ENCODE data around the gene GFRA4. TPM values are rescaled to one million over a fixed set of nuclear protein-coding genes. Genes with fewer than 3 reads are reported as not detected.

GFRA4 gene
- total and polyA plus RNA-seq, 4 donors = 0.15 TPM; not detected in 3

DNA sequence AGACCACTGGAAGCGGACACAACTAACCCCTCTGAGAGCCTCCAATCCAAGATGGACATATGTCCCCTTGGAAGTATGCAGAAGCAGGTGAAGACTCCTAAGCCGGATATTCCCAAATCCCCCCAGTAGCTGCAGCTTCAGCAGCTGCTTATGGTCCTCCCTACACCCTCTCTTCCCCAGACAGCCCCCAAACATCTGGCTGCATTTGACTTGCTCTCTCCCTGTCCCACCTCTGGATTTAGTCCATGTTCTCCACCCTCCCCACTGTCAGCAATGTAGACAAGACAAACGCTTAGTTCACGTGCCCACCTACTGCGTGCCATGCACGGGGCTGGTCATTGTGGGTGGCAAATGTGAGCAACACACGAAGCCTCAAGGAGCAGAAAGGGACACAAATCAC lies 23.2 kb upstream of the GFRA4 start:
- Histone ChIP-seq H3K4me1 (ENCODE audit: control insufficient read depth, insufficient read depth, low read length) (peaks cover 23% of the 10 kb centered on the region), H3K36me3 (ENCODE audit: control insufficient read depth, insufficient read depth, low read length) (no peaks in the 10 kb centered on the region), H3K27me3 (ENCODE audit: control insufficient read depth, insufficient read depth, low read length) (peaks cover 15% of the 10 kb centered on the region), H3K27ac (ENCODE audit: low read depth, low read length) (peak overlapping the region; percentile 75), H3K9me3 (ENCODE audit: control insufficient read depth, insufficient read depth, low read length) (no peaks in the 10 kb centered on the region), H3K4me3 (ENCODE audit: low read depth, low read length) (no peak overlapping the region)
- no peak for DNase-seq (ENCODE audit: low read depth in 4 of 6, low spot score in 6 of 6)
- 89% methylated on average over 2 of the region's 7 CpGs for WGBS (ENCODE audit: insufficient coverage)

GRCh38 chr20:3685341-3685740 lies 22.1 kb upstream of the GFRA4 start:
- Histone ChIP-seq H3K36me3 (ENCODE audit: control insufficient read depth, insufficient read depth, low read length) (peaks cover 2% of the 10 kb centered on the region), H3K9me3 (ENCODE audit: control insufficient read depth, insufficient read depth, low read length) (no peaks in the 10 kb centered on the region), H3K27me3 (ENCODE audit: control insufficient read depth, insufficient read depth, low read length) (peaks cover 25% of the 10 kb centered on the region), H3K4me1 (ENCODE audit: control insufficient read depth, insufficient read depth, low read length) (peaks cover 33% of the 10 kb centered on the region), H3K27ac (ENCODE audit: low read depth, low read length) (no peak overlapping the region), H3K4me3 (ENCODE audit: low read depth, low read length) (no peak overlapping the region)
- 100% methylated on average over 3 of the region's 7 CpGs for WGBS (ENCODE audit: insufficient coverage)
- DNase-seq (ENCODE audit: low read depth in 4 of 6, low spot score in 6 of 6) = no peak

GRCh38 chr20:3681931-3682781 lies 19.0 kb upstream of the GFRA4 start, which contains the start of gene ADAM33:
ADAM33 (minus strand) TSS chr20:3682010; CDS start chr20:3682004, 6 bp downstream.
- Histone ChIP-seq H3K4me1 (ENCODE audit: control insufficient read depth, insufficient read depth, low read length) (peaks cover 60% of the 10 kb centered on the region), H3K36me3 (ENCODE audit: control insufficient read depth, insufficient read depth, low read length) (peaks cover 2% of the 10 kb centered on the region), H3K27me3 (ENCODE audit: control insufficient read depth, insufficient read depth, low read length) (peaks cover 29% of the 10 kb centered on the region), H3K4me3 (ENCODE audit: low read depth, low read length) (peak within 1 kb of the TSS; percentile 42), H3K9me3 (ENCODE audit: control insufficient read depth, insufficient read depth, low read length) (no peaks in the 10 kb centered on the region), H3K27ac (ENCODE audit: low read depth, low read length) (peak within 1 kb of the TSS; percentile 52)
- WGBS (ENCODE audit: insufficient coverage) = 6% methylated on average over 48 of the region's 65 CpGs
- peak in 1 of 6 donors; percentile 51 for DNase-seq (ENCODE audit: low read depth in 4 of 6, low spot score in 6 of 6)

DNA sequence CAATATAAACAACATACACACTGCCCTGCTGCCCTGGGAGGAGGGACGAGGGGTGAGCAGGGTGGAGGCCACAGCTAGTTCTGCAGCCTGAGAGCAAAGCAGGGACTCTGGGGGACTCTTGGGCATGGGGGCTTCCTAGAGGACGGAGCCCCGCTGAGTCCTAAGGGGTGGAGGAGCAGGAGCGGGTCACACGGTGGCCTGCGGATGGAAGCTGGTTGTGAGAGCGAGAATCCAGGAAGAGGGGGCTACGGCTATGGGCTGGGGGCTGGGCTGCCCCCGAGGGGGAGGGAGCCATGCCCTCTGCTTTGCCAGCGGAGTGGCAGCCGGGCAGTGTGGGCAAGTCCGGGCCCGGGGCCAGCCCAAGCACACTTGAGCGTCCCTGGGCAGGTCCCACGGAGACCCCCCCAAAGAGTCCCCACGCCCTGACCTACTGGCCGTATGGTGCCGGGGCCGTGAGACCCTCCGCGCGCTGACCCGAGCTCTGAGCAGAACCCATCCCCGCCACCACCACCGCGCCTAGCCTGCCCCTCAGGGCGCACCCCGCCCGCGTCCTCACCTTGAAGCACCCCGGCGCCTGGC lies 18.2 kb upstream of the GFRA4 start:
- 10% methylated on average over 31 of the region's 32 CpGs for WGBS (ENCODE audit: insufficient coverage)
- peak overlapping the region; percentile 40 for H3K27ac ChIP-seq (ENCODE audit: low read depth, low read length)

GRCh38 chr20:3680701-3681351 lies 17.6 kb upstream of the GFRA4 start:
- Histone ChIP-seq H3K36me3 (ENCODE audit: control insufficient read depth, insufficient read depth, low read length) (peaks cover 2% of the 10 kb centered on the region), H3K27ac (ENCODE audit: low read depth, low read length) (peak overlapping the region; percentile 40), H3K4me3 (ENCODE audit: low read depth, low read length) (peak overlapping the region; percentile 42), H3K4me1 (ENCODE audit: control insufficient read depth, insufficient read depth, low read length) (peaks cover 61% of the 10 kb centered on the region), H3K9me3 (ENCODE audit: control insufficient read depth, insufficient read depth, low read length) (no peaks in the 10 kb centered on the region), H3K27me3 (ENCODE audit: control insufficient read depth, insufficient read depth, low read length) (peaks cover 31% of the 10 kb centered on the region)
- DNase-seq (ENCODE audit: low read depth in 4 of 6, low spot score in 6 of 6) = no peak
- WGBS (ENCODE audit: insufficient coverage) = 76% methylated on average over 10 of the region's 15 CpGs

More for the DNA sequence above, 18.2 kb upstream of the GFRA4 start:
- no peaks in the 10 kb centered on the region for H3K9me3 ChIP-seq (ENCODE audit: control insufficient read depth, insufficient read depth, low read length)
- H3K4me1 ChIP-seq (ENCODE audit: control insufficient read depth, insufficient read depth, low read length) = peaks cover 60% of the 10 kb centered on the region
- H3K36me3 ChIP-seq (ENCODE audit: control insufficient read depth, insufficient read depth, low read length) = peaks cover 2% of the 10 kb centered on the region
- peaks cover 29% of the 10 kb centered on the region for H3K27me3 ChIP-seq (ENCODE audit: control insufficient read depth, insufficient read depth, low read length)
- peak overlapping the region; percentile 42 for H3K4me3 ChIP-seq (ENCODE audit: low read depth, low read length)
- DNase-seq (ENCODE audit: low read depth in 4 of 6, low spot score in 6 of 6) = no peak

DNA sequence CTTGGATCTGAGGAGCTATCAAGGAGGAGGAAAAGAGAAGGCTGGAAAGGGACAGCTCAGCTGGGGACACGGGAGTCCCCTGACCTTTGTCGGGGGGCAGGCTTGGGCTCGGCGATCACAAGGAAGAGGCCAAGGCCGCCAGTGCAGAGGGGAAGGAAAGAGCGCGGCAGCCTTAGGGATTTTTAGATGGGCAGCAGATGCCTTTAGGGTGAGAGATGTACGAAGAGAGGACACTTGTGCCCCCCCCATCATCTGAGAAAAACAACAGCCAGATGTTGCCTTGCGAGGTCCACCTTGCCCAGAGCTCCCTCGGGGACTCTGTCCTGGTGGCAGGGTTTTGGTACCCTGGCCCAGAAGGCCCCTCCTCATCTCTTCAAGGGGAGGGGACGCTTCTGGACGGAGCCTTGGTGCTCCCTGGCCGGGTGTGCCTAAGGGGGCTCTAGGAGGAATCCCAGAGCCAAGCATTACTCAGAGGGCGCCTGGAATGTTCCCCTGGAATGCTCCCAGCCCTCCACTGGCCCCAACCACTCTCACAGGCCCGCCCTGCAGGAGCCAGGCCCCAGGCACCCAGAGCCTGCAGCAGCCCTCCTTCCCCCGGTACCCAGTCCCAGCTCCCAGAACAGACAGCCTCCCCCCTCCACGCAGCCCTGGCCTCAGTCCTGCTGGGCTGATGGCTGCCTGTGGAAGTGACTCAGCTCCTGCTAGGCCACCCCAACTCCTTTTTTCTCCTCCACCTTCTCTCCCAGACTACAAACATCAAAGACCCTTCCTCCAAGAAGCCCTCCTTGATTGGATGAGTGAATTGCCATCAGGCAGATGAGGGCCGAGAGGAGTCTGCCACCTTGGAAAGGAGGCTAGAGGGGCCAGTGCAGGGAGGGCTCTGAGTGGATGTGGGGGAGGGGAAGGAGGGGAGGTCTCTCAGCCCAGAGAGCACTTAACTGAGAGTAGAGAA lies 16.8 kb upstream of the GFRA4 start:
- Histone ChIP-seq H3K27ac (ENCODE audit: low read depth, low read length) (peak overlapping the region; percentile 52), H3K27me3 (ENCODE audit: control insufficient read depth, insufficient read depth, low read length) (peaks cover 37% of the 10 kb centered on the region), H3K4me3 (ENCODE audit: low read depth, low read length) (peak overlapping the region; percentile 42), H3K9me3 (ENCODE audit: control insufficient read depth, insufficient read depth, low read length) (no peaks in the 10 kb centered on the region), H3K36me3 (ENCODE audit: control insufficient read depth, insufficient read depth, low read length) (peaks cover 2% of the 10 kb centered on the region), H3K4me1 (ENCODE audit: control insufficient read depth, insufficient read depth, low read length) (peaks cover 61% of the 10 kb centered on the region)
- WGBS (ENCODE audit: insufficient coverage) = 81% methylated on average over 14 of the region's 18 CpGs
- no peak for DNase-seq (ENCODE audit: low read depth in 4 of 6, low spot score in 6 of 6)

GRCh38 chr20:3678856-3679720 lies 15.9 kb upstream of the GFRA4 start:
- H3K4me1 ChIP-seq (ENCODE audit: control insufficient read depth, insufficient read depth, low read length) = peaks cover 61% of the 10 kb centered on the region

GRCh38 chr20:3678198-3678597 lies 15.0 kb upstream of the GFRA4 start:
- Histone ChIP-seq H3K36me3 (ENCODE audit: control insufficient read depth, insufficient read depth, low read length) (peaks cover 2% of the 10 kb centered on the region), H3K27ac (ENCODE audit: low read depth, low read length) (peak overlapping the region; percentile 54), H3K4me1 (ENCODE audit: control insufficient read depth, insufficient read depth, low read length) (peaks cover 61% of the 10 kb centered on the region), H3K27me3 (ENCODE audit: control insufficient read depth, insufficient read depth, low read length) (peaks cover 52% of the 10 kb centered on the region), H3K4me3 (ENCODE audit: low read depth, low read length) (no peak overlapping the region), H3K9me3 (ENCODE audit: control insufficient read depth, insufficient read depth, low read length) (no peaks in the 10 kb centered on the region)
- 75% methylated on average over 1 of the region's 2 CpGs for WGBS (ENCODE audit: insufficient coverage)
- no peak for DNase-seq (ENCODE audit: low read depth in 4 of 6, low spot score in 6 of 6)

More at GRCh38 chr20:3678856-3679720, 15.9 kb upstream of the GFRA4 start:
- Histone ChIP-seq H3K9me3 (ENCODE audit: control insufficient read depth, insufficient read depth, low read length) (no peaks in the 10 kb centered on the region), H3K27ac (ENCODE audit: low read depth, low read length) (peak overlapping the region; percentile 54), H3K27me3 (ENCODE audit: control insufficient read depth, insufficient read depth, low read length) (peaks cover 44% of the 10 kb centered on the region), H3K36me3 (ENCODE audit: control insufficient read depth, insufficient read depth, low read length) (peaks cover 2% of the 10 kb centered on the region), H3K4me3 (ENCODE audit: low read depth, low read length) (no peak overlapping the region)
- WGBS (ENCODE audit: insufficient coverage) = 98% methylated on average over 10 of the region's 14 CpGs
- DNase-seq (ENCODE audit: low read depth in 4 of 6, low spot score in 6 of 6) = no peak

Data from spinal cord (tissue), 10 donors.